GM18508 (cell line): ENCODE data around the gene SFXN5.

ENCODE experiments used
- ATAC-seq: cut with Tn5 transposase; IDR thresholded peaks from one replicate; pipeline ENCODE4 v1.9.1; 2021; ENCODE audit warnings: moderate number of reproducible peaks; ENCODE audit not compliant: insufficient read depth, unreplicated experiment

The SFXN5 gene

DNA sequence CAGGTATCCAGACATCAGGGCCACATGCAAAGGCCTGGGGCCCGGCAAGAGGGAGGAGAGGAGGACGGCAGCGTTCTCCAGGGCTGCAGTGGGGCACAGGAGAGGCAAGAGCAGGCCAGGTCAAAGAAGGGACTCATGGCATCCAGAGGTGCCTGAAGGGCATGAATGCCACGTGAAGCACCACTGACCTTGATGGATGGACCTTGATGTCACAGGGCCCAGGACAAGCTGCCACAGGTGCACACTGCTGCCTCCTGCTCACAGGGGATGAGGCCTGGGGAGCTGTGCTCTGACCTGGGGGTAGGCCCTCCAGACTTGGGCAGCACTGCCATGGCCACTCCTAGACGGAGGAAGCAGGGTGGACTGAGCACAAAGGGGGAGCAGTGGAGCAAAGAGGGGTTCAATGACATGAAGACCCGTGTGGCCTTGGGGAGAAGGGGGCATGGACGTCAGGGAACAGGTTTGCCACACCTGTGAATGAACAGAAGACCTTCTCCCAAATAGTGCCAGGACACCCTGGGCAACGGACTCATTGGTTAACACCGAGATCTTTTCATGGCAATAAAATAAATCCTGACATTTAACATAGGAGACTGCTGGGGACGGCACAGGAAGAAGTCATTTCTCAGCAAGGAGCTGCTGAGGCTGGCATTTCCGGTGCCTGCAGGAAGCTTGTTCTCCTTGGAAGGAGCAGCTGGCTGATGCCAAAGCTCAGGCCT is 88.6 kb downstream of the SFXN5 start:
- ATAC-seq, result no peak

DNA sequence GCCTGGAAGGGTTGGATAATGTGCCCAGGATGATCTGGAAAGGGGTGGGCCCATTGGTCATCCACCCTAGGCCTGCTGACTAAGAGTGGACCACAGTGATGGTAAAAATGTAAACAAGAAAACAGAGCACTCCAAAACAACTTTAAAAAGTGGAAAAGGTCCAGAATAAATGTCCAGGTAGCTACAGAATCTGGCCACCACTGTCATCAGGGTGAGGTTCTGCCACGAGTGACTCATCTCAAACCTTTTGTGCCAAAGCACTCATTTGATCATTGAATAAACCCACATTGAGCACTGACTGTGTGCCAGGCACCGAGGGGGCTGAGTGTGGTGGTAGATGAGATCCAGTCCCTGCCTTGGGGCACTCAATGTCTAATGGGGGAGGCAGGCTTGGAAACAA is 89.3 kb downstream of the SFXN5 start:
- no peak for ATAC-seq

DNA sequence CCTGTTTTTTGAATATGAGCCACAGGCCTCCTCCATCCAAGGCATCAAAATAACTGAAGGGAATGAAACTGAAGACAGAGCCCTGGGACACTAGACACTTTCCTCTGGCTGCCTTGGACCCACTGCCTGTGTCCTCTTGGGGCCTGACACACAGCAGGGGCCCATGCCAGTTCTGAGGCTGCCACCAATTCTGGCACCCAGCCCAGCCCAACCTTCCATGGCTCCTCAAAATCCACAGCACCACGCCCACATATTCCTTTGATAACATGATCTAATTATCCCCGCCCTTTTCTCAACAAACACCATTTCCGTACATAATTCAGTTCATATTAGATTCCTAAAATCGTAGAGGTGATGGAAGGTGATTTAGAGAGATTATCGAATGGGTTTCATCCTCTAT is 90.0 kb downstream of the SFXN5 start:
- ATAC-seq, result no peak

DNA sequence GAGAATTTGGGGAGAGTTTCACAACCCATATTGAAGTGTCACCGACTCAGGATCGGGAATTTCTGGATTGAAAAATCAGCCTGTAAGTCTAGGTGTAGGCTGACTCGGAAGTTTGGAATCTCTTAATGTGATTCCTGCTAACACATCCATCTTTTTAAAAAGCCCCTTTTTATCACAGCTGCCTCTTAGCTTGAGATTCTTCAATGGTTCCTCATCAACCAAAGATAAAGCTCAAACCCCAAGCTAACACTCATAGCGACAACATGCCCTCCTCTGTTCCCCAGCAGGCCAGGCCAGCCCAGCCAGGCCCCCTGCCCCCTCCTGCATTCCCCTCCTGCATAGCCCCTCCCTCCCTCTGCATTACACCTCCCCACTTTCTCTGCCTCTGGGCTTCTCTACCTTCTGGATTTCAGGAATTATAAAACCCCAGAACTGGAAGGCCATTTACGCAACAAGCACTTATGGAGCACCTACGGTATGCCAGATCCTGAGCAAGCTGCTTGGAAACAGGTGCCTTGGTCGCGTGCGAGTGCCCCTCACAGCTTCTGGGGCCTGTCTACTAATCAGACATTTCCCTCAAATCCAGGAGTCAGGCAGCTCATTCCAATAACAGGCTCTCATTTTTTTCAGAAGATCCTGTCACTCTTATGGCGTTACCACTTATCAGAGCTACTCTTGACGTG is 90.8 kb downstream of the SFXN5 start:
- no peak for ATAC-seq

DNA sequence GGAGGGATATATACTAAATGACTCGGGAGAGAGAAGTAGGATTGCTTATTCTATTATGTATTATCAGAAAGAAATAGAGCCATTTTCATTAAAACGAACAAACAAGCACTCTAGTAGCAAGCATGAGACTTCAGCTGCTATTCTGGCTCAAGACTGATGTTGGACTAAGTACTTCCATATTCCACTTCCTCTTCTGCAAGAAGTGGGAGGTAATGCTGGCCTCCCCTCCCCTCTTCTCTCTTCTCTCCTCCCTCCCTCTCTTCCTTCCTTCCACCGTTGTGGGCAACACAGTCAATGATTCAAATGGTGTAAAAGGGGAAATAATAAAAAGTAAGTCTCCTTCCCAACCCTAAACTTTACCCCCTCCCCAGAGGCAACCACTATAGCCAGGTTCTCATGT is 91.6 kb downstream of the SFXN5 start:
- no peak for ATAC-seq

DNA sequence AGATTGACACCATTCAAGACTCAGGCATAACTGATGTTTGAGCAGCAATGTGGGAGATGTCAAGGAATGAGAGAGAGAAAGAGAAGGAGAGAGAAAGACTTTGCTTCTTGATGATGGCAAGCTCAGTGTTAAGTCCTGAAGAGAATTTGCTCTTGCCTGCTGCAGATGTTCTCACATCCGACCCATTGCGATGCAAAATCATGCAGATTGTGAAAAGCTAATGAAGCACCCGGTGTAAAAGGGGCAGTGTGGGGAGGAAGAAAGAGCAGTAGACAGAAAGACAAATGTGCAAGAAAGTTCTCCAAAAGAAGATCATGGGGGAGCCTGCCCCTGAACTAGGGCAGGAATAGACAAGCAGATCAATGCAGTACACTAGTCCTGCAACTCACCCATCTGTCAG is 96.5 kb downstream of the SFXN5 start:
- ATAC-seq, result no peak

DNA sequence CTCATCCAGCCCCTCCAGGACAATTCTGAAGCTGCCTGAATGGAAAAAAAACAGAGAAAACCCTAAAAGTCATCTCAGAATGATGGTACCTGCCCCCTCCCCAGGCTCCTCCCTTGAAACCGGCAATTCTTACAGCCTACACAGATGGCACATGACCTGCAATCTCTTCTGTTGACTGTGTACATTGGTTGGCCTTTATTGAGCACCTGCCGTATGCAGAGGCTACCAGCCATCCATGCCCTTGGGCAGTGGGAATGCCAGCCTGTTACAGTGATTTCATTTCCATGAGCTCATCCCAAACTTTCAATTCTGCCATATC is 97.1 kb downstream of the SFXN5 start:
- no peak for ATAC-seq

DNA sequence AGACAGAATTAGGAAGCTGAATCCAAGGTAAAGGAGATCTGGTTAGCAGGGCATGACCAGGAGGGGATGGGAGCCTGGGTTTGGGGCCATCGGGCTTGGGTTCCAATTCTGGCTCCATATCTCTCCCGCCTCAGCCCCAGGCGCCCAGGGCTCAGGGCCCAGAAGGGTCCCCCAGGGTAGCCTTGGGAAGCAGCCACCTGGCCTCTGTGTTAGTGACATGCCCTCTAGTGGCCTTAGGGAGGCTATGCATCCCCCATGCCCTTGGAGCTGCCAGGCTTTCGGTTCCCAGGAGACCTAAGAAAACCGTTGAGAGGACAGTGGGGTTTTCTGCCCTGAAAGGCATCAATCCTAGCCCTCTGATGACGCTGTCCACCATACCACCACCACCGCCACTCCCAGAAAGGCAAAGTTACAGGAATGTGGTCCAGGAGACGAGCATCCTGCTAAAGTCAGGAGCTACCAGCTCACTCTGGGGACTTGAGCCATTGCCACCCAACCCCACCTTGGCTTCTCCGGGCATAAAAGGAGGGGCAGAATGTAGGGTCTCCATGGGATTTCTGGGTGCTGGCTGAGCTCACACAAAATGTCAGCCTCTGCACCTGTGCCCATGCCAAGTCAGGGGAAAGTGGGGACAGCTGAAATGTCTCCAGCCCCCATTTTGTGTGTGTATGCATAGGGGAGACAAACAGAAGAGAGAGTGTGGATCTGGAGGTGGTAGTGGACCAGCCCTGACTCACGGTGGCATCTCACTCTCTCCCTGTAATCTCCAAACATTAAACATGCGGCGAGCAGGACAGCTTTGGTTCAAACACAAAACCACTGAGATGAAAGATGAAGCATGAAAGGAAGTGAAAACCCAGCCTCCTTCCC is 97.7 kb downstream of the SFXN5 start:
- ATAC-seq, result no peak

DNA sequence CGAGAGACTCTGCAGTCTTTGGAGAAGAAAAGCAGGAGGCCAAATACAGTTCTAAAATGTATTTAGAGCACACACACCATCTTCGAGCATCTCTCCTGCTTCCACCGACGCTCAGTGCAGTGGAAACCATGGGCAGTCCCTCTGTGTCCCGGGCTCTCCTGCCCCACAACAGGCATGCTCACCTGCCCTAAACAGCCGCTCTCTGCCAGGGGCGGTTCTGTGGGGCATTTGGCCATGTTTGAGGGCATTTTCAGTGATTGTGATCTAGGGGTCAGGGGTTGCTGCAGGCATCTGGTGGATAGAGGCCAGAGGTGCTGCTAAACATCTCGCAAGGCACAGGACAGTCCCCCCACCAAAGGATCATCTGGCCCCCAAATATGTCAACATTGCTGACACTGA is 98.4 kb downstream of the SFXN5 start:
- no peak for ATAC-seq

DNA sequence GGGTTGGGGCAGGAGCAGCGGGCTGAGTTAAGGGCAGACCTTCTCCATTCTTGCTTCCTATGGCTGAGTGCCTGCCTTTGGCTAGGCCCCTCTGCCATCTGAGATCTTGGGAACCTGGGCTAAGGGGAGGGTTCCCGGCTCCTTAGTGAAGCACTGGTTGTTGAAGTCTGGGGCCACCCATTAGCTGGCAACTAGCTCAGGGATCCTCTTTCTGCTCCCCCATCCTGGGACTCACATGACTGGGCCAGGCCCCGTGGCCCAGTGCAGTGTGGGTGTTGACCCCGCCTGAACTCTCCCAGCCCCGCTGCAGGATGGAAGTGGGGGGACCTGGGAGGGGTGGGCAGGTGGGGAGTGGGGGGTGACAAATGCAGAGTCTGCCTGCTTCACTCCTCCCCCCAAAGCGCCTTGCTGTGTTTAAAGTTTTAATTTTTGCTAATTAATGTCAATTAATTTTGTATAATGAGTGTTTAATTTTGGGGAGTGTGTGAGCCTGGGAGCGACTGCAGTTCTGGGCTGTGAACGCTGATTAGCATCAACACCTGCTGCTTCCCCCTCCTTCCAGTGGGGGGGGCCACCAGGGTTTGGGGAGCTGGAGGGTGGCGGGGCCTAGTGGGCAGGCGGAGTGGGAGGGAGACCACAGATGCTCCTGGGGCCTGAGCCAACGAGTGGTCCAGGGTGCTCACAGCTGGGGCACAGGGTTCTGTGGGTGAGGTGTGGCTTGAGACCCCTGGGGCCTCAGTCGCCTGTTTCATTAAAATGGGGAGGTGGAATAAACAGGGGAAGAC is 99.0 kb downstream of the SFXN5 start:
- ATAC-seq, result no peak

DNA sequence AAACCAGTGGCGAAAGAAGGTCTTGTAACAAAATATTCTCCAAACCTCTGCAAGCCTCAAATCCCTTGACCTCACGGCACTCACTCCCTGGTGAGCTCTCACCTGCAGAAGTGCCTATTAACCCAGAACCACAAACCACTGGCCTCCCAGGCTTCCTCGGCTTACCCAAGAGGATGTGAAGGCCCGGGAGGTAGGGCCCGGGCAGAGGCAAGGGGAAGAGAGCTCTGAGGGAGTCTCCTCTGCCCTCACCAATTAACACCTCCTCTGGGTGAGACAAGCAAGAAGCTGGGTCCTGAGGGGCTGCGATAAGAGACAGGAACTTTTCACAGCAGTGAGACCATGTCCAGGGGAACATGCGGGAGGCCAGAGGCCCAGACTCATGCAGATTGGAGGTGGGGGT is 100.5 kb downstream of the SFXN5 start:
- ATAC-seq, result no peak

DNA sequence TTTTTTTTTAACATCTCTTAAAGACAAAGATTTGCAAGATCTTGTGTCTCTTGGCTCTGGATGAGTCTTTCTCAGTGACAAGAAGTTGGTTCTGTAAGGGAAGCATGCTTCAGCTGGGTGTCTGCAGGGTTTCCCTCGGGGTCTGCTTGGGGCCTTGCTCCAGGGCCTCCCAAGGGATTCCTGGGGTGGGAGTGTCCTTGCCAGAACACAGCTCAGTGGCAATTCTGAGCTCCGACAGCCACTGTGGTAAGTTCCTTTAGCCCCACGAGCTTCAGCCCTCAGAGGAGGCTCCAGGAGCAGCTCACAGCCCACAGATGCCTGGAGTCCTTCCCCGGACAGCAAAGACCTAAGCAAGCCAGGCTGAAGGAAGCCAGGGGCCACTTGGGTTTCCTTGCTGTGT is 101.8 kb downstream of the SFXN5 start:
- ATAC-seq, result no peak

DNA sequence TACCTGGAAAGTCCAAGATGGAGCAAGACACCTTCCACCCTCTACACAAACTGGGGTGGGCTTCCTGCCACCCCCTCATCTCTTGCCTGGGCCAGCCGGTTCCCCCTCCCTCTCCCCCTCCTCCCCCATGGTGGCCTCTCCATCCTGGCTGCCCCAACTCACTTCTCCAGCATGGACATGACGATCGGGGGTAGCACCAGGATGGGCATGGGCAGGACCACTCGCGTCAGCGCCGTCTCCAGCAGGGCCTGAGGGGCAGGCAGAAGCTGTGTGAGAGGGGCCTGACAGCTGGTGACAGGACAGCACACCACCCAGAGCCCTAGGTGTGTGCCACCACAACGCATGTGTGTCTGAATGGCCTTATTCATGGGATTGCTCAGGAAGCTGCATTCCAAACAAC is 103.2 kb downstream of the SFXN5 start:
- ATAC-seq, result no peak

DNA sequence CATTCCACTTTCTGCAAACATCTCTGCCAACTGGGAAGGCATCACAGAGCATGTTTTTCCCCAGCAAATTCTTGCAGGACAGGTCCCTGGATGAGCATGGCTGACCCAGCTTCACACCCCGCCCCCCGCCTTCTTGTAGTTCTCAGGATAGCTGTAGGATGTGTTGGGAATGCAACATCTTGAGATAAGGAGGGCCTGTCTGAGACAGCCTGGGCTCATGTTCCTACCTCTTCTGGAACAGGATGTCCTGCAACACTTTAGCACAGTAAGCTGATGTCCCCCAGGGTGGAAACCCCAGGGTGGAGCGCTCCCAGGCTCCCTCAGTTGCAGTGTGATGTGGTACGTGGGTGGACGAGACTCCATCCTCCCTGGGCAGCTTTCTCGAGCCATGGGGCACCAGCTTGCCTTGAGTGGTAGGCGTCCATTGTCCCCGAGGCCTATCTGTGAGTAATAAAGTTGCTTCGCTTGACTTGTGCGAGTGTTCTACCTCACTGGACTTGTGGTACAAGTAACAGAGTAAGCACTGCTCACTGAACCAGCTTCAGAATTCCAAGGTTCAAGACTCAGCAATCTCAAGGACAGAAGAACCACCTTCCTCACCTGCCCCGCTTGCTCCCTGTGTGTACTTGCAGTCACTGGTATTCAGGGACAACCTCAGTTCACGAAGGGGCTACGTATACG is 105.6 kb downstream of the SFXN5 start:
- ATAC-seq, result no peak

DNA sequence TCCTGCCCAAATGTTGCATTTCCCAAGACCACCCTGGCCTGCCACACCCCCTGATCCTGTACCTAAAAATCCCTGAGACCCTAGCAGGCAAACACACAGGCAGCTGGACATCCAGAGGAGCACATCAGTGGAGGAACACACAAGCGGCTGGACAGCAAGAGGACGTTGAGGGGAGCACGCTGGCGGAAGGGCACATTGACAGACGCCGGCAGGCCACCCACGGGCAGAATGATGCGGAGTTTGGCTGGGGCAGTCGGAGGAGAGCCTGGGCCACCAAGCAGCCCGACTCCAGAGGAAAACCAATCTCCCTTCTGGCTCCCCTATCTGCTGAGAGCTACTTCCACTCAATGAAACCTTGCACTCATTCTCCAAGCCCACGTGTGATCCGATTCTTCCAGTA is 106.5 kb downstream of the SFXN5 start:
- ATAC-seq, result no peak

DNA sequence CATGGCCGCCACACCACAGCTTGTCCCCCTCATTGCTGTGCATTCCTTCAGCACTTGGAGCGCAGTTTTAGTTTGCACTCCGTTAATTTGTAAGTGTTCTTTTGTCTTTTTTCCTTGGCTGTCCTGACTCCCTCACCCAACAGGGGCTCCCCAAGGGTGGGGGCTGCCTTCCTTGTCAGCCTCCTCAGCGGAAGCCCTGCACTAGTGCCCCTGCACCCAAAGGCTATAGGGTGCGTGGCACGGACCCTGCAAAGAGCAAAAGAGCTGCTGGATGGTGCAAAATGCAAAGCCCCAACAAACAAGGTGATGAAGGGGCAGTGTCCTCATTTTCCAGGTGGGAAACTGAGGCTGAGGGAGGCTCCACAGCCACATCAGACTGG is 107.4 kb downstream of the SFXN5 start:
- ATAC-seq, result no peak

DNA sequence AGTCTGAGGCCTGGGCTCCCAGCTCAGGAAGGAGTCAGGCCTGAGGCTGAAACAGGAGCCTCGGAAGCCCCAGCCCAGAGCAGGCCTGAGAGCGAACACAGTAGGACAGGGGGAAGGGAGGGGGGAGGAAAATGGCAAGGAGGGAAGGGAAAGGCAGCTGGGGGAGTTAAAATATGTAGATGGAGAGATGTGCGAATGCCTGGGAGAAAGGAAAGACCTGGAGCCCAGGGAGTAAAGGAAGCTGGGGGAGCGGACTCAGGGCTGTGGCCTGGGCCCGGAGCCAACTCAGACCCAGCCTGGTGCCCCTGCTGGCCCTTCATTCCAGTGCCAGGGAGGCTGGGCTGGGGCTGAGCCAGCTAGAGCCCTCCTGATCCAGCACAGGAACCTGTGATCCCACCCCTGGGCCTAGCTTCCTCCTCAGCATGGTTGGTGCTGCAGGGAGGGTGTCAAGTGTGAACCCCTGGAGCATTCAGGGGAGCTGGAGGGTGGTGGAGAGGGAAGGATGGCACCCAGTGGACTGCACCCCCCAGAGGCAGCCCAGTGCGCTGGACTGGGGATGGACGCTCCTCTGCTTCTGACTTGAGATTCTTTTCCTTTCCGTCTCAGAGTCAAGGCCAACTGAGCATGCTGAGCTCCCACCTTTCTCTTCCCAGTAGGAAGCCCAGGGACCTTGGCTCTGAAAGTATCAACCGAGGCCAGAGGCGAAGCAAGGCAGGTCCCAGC is 107.9 kb downstream of the SFXN5 start:
- no peak for ATAC-seq

DNA sequence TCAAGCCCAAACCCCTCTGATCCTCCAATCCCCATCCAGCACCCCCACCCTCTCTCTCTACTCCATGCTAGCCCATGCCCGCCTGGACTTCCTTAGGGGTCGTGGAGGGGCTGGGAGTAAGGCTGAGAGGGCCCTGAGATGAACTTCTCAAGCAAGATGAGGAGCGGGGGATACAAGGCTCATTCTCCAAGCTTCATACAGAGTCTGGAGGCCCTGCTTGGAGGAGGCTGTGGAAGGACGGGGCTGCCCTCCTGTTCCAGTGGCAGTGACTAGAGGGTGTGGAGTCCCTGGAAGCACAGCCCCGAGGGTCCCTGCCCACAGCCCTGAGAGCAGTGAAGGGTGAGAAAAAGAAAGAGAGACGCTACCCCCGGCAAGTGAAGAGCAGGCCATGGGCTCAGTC is 108.6 kb downstream of the SFXN5 start:
- no peak for ATAC-seq

DNA sequence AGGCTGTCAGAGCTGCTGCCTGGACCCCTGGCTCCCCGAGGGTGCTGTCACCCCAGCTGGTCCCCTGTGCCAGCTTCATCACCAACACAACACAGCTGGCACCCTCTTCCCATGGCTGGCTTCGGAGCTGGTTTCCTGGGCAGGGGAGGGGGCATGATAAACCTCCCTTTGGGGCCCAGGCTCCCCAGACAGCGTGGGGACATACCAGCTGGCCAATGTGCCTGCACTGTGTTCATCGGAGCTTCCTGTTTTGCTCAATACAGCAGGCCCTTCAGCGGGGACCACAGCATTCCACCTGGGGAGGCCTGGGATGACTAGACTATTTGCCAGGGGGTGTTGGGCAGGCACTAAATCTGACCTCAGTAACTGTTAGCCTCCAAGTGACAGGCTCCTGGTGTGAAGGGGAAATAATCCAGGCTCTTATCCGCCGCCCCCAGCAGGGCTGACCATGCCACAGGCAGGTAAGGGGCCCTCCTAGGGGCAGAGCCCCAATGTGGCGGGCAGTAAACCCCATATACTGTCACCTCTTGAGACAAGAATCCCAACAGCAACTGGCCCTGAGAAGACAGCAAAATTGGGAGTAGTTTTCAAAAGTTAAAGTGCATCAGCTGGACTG is 109.6 kb downstream of the SFXN5 start:
- ATAC-seq, result no peak
